ENCODE results near the gene GPR153.
A peak's percentile ranks its signal among the peaks of the same experiment; 100 is the strongest.

GPR153 gene

DNA sequence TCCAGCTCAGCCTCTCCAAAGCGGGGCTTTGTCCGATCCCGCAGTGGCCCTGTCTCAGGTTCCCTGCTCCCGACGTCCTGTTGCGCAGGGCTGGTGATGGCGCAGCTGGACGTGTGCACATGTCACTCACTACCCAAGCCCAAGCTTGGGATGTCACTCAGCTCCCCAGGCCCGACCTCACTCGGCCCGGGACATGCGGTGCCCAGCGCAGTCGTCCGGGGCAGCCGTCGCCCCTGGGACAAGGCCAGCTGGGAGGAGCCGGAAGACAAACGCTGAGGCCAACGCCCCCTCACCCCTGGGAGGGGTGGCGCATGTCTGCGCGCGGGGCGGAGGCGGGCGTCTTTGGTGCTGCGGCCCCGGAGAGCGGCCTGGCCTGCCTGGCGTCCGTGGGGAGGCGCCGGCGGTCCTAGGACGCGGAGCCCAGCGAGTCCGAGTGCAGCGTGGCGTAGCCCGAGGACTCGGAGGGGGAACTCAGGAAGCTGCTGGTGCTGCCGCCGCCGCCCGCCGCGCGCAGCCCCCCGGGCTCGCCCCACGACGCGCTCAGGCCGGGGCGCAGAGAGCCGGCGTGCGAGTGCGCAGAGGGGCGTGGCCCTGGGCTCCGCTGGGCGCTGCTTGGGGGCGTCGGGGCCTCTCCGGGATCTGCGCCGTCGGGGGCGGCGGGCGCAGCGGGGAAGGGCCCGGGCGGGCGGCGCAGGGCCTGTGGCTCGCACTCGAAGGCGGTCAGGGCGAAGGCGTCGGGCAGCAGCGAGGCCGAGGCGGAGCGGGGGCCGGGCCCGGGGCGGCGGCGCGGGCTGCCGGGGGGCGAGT, 11.8 kb downstream of the GPR153 start:
- Mint-ChIP-seq H3K4me3 (no peak overlapping the region), H3K9me3 (no peaks in the 10 kb centered on the region), H3K27ac (ENCODE audit: low read depth) (no peak overlapping the region), H3K36me3 (ENCODE audit: insufficient read depth) (peaks cover 10% of the 10 kb centered on the region), H3K4me1 (peaks cover 12% of the 10 kb centered on the region), H3K27me3 (peaks cover 51% of the 10 kb centered on the region)
- no peak for DNase-seq (ENCODE audit: low spot score in 2 of 2)
- no peak for ATAC-seq (replicated peaks; ENCODE audit: extremely low read depth, poor library complexity, severe bottlenecking)

DNA sequence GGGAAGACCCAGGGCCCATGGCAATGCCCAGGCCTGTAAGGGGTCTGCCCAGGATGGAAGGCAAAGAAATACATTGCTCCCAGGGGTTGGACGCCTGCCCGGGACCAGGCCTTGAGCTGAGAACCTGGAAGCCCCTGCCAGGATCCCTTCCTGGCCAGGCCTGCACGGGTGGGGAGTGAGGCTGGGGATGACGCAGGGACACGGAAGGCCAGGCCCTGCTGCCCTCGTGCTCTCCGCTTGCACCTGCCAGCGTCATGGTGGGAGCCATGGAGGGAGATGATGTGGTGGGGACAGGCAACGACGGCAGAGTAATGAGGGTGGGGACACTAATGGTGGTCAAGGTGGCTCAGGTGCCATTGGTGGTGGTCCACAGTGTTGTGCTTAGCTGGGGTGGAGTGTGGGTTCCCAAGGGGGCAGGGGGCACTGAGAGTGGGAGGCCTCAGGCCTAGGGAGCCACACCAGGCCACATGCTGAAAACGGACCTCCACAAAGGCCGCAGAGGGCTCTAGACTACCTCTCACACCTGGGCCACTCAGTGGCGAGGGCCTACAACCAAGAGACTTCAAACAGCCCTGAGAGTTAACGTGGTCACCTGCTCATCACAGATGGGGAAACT, 12.6 kb downstream of the GPR153 start:
- Mint-ChIP-seq H3K27ac (ENCODE audit: low read depth) (no peak overlapping the region), H3K9me3 (no peaks in the 10 kb centered on the region), H3K4me1 (peaks cover 12% of the 10 kb centered on the region), H3K4me3 (no peak overlapping the region), H3K36me3 (ENCODE audit: insufficient read depth) (peaks cover 10% of the 10 kb centered on the region), H3K27me3 (peaks cover 59% of the 10 kb centered on the region)
- ATAC-seq (replicated peaks; ENCODE audit: extremely low read depth, poor library complexity, severe bottlenecking) (no peak), DNase-seq (ENCODE audit: low spot score in 2 of 2) (no peak)

DNA sequence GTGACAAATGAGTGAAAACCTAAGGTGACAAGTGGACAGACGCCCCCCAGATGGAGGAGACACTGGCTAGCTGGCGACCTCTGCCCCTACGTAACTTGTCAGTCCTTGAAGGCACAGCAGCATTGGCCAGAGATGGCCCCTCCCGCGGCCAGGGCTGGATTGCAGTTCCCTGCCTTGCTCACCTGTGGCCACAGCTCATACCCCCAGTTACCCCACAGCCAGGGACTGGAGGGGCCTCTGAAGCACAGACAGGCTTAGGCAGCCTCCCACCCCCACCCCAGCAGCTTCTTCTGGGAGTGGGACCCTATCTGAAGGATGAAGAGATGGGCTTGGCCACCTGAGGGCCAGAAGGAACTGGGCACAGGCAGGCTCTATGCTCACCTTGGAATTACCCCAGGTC, 13.2 kb downstream of the GPR153 start:
- Mint-ChIP-seq H3K27me3 (peaks cover 63% of the 10 kb centered on the region), H3K9me3 (no peaks in the 10 kb centered on the region), H3K27ac (ENCODE audit: low read depth) (no peak overlapping the region), H3K4me3 (no peak overlapping the region), H3K4me1 (peaks cover 12% of the 10 kb centered on the region), H3K36me3 (ENCODE audit: insufficient read depth) (peaks cover 12% of the 10 kb centered on the region)
- ATAC-seq (replicated peaks; ENCODE audit: extremely low read depth, poor library complexity, severe bottlenecking) (no peak), DNase-seq (ENCODE audit: low spot score in 2 of 2) (no peak)

DNA sequence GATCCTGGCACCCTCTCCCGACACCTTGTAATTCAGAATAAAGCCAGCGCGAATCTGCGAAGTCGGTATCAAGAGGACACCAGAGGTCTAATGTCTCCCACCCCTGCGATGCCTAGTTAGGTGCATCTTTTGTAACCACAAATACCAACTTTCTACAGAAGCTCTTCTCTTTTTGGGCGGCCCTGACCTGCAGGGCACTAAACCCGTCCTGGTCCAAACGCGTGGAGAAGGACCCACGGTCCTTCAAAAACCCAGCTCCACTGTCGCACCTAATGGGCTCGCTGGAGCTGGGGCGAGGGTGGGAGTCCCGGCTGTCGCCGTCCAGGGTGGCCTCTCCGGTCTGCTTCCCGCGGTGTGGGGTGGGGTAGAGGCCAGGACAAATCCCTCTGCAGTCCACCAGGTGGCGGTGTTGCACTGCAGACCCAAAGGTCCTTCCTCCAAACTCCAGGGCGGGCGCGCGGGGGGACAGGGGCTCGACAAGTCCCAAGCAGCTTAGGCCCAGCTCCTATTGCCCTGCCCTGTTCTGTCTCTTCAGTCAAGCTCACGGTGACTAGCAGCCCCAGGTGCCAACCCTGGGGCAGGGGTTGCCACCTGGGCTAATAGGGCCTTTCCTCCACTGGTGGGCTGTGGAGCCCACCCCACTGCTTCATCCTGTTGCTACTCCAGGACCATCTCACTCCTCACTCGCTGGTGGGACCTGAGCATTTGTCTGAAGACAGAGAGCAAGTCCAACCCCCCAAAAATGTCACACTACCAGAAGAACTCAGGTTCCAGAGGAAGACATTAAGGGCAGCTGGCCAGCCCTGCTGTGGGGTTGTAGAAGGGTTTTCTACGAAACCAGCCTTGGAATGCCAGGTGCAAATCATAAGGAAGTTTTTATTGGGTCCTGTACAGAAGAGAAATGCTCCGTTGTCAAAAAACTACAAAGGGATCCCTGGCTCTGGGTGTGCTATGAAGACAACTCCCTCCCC, 14.1 kb downstream of the GPR153 start:
- H3K9me3 Mint-ChIP-seq = no peaks in the 10 kb centered on the region
- peaks cover 66% of the 10 kb centered on the region for H3K27me3 Mint-ChIP-seq
- peak overlapping the region; percentile 65 for H3K4me3 Mint-ChIP-seq
- peaks cover 12% of the 10 kb centered on the region for H3K36me3 Mint-ChIP-seq (ENCODE audit: insufficient read depth)
- H3K4me1 Mint-ChIP-seq = peaks cover 12% of the 10 kb centered on the region
- H3K27ac Mint-ChIP-seq (ENCODE audit: low read depth) = no peak overlapping the region
- ATAC-seq (replicated peaks; ENCODE audit: extremely low read depth, poor library complexity, severe bottlenecking) (peak; percentile 69), DNase-seq (ENCODE audit: low spot score in 2 of 2) (peak; percentile 60 to 75)

DNA sequence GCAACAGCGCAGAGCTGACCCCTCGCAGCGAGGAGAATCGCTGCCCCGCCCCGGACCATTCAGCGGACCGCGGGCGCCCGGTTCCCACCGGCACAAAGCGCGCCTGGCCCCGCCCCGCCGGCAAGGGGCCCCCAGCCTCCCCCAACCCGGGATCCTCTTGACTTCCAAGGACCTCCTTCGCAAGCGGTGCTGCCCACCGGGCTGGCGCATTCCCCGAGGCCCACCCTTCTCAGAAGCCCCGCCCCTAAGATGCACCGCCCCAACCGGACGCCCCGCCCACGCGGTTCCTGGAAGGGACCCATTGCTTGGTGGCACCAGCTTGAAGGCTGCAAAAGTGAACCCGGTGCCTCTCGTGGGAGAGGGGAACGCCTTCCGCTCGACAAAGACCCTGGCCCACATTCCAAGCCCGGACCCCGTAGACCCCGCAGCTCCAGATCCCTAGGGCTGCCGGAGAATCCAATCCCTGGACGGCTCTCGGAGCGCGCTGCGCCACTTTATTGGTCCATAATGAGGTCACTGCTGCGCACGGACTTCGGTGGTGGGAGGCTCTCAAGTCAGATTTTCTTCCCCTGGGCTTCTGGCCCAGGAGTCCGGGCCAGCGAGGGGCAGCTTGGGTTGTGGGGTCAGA, 14.9 kb downstream of the GPR153 start:
- ATAC-seq (replicated peaks; ENCODE audit: extremely low read depth, poor library complexity, severe bottlenecking) (no peak), DNase-seq (ENCODE audit: low spot score in 2 of 2) (no peak)
- peaks cover 67% of the 10 kb centered on the region for H3K27me3 Mint-ChIP-seq

DNA sequence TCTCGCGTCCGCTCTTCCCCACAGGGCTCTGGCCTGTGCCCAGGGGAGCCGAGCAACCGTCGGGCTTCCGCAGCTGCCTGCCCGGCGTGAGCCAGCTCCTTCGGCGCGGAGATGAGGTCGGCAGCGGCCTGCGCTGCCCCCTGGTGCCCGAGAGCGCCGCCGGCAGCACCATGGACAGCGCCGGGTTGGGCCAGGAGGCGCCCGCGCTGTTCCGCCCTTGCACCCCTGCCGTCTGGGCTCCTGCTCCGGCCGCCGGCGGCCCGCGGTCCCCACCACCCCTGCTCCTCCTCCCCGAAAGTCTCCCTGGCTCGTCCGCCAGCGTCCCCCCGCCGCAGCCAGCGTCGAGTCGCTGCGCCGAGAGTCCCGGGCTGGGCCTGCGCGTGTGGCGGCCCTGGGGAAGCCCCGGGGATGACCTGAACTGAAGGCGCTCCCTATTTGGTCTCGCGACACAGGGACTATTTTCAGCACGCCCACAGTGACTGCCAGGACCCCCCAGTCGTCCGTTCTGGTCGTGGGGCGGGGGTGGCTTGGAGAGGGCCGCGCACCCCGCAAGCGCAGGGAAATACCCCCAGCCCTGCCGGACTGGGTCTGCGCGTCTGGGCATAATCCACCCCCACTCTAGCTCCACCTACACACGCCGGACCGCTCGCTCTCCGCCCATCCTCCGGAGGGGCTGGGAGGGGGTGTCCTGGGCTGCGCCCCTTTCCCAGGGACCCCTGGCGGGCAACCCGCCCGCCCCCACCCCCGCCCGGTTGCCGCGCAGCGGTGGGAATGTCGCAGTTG, 15.6 kb downstream of the GPR153 start:
- H3K4me3 Mint-ChIP-seq = no peak overlapping the region
- H3K9me3 Mint-ChIP-seq = no peaks in the 10 kb centered on the region
- no peak overlapping the region for H3K27ac Mint-ChIP-seq (ENCODE audit: low read depth)
- DNase-seq (ENCODE audit: low spot score in 2 of 2) (peak; percentile 66 to 72), ATAC-seq (replicated peaks; ENCODE audit: extremely low read depth, poor library complexity, severe bottlenecking) (peak; percentile 77)
- peaks cover 67% of the 10 kb centered on the region for H3K27me3 Mint-ChIP-seq
- peaks cover 10% of the 10 kb centered on the region for H3K36me3 Mint-ChIP-seq (ENCODE audit: insufficient read depth)
- H3K4me1 Mint-ChIP-seq = peaks cover 19% of the 10 kb centered on the region

More for the DNA sequence above, 14.9 kb downstream of the GPR153 start:
- peaks cover 10% of the 10 kb centered on the region for H3K36me3 Mint-ChIP-seq (ENCODE audit: insufficient read depth)
- no peak overlapping the region for H3K27ac Mint-ChIP-seq (ENCODE audit: low read depth)
- no peak overlapping the region for H3K4me3 Mint-ChIP-seq
- H3K9me3 Mint-ChIP-seq = no peaks in the 10 kb centered on the region
- peaks cover 19% of the 10 kb centered on the region for H3K4me1 Mint-ChIP-seq

DNA sequence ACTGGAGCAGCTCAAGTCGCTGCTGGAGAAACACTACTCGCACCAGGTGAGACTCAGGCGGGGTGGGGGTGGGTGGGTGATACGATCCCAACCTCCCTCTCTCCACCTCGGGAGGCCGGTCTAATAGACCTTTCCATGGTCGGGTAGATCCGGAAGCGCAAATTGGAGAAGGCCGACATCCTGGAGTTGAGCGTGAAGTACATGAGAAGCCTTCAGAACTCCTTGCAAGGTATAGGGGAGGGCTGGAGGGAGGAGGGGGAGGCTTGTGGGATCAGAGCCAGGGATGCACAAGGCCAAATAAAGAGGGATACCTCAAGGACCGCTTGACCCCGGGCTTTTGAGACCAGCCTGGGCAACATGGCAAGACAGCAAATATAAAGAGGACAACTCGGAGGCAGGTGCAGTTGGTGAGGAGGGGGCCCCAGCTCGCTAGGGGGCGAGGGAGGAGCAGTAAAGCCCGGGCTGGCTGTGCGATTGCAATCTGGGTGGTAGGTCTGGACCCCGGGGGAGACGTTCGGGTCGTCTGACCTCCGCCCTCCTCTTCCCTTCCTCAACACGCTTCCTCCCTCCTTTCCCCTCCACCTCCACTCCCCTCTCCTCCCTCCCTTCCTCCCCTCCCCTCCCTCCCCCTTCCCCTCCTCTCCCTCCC, 16.4 kb downstream of the GPR153 start:
- Mint-ChIP-seq H3K4me3 (no peak overlapping the region), H3K27ac (ENCODE audit: low read depth) (no peak overlapping the region), H3K4me1 (peaks cover 19% of the 10 kb centered on the region), H3K9me3 (no peaks in the 10 kb centered on the region), H3K27me3 (peaks cover 72% of the 10 kb centered on the region), H3K36me3 (ENCODE audit: insufficient read depth) (peaks cover 10% of the 10 kb centered on the region)
- DNase-seq (ENCODE audit: low spot score in 2 of 2) (no peak), ATAC-seq (replicated peaks; ENCODE audit: extremely low read depth, poor library complexity, severe bottlenecking) (no peak)

DNA sequence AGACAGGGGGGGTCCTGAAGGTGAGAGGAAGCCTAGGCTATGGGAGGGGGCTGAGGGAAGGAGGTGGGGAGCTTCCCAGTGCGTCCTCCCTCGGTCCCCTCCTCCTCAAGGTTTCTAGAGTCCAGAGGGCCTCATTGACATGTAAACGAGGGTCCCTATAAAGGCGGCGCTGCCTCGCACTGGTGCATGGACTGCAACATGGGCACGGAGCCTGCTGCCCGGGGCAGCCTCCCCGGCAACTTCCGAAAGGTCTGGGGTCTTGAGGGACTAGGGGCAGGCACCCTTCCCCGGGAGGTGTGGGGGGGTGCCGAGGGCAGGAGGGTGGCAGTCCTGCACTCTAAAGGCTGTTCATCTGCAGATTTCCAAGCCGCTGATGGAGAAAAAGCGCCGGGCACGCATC, 16.9 kb downstream of the GPR153 start, which contains the start of gene HES3:
TSS of gene HES3 (plus strand) at position 187 of the 400 bp plus-strand sequence. CDS start at position 374, 187 bp downstream.
- Mint-ChIP-seq H3K27ac (ENCODE audit: low read depth) (no peak within 1 kb of the TSS), H3K9me3 (no peaks in the 10 kb centered on the region), H3K36me3 (ENCODE audit: insufficient read depth) (peaks cover 12% of the 10 kb centered on the region), H3K4me3 (no peak within 1 kb of the TSS), H3K4me1 (peaks cover 19% of the 10 kb centered on the region), H3K27me3 (peaks cover 78% of the 10 kb centered on the region)
- DNase-seq (ENCODE audit: low spot score in 2 of 2) (no peak), ATAC-seq (replicated peaks; ENCODE audit: extremely low read depth, poor library complexity, severe bottlenecking) (no peak)

DNA sequence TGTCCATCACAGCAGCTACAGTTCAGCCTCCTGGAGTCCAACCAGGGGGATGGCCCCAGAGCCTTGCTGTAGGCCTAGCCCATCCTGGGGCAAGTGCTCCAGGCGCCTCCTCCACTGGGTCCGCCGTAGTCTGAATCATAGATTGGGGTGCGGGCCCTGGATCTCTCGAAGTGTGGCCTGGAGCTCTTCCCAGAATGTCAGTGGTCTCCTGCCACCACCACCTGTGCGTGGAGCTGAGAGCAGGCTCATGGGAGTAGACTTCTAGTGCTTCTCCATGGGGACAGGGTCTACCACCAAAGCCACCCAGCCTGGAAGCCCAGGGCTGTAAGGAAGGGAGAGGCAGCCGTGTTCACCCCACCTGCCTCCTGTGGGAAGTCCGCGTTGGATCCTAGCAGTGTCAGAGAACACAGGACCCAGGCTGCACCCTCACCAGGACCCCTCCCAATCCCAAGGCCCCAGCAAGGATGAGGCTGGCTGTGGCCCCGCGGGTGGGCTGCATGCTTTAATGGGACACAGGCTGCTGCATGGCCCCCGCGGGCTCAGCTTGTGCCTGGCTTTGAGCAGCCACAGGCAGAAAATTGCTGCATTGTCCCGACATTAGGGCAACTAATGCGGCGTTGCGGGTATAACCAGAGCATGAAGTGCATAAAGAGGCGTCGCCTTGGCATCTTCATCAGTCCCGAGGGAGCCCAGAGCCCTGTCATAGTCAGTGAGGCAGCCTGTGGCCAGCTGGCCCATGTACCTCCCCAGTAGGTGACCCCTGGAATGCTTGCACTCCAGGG, 17.7 kb downstream of the GPR153 start:
- peaks cover 19% of the 10 kb centered on the region for H3K4me1 Mint-ChIP-seq
- H3K27me3 Mint-ChIP-seq = peaks cover 76% of the 10 kb centered on the region
- no peak overlapping the region for H3K27ac Mint-ChIP-seq (ENCODE audit: low read depth)
- ATAC-seq (replicated peaks; ENCODE audit: extremely low read depth, poor library complexity, severe bottlenecking) = no peak
- DNase-seq (ENCODE audit: low spot score in 2 of 2) = no peak
- H3K9me3 Mint-ChIP-seq = no peaks in the 10 kb centered on the region
- peaks cover 12% of the 10 kb centered on the region for H3K36me3 Mint-ChIP-seq (ENCODE audit: insufficient read depth)
- H3K4me3 Mint-ChIP-seq = no peak overlapping the region

DNA sequence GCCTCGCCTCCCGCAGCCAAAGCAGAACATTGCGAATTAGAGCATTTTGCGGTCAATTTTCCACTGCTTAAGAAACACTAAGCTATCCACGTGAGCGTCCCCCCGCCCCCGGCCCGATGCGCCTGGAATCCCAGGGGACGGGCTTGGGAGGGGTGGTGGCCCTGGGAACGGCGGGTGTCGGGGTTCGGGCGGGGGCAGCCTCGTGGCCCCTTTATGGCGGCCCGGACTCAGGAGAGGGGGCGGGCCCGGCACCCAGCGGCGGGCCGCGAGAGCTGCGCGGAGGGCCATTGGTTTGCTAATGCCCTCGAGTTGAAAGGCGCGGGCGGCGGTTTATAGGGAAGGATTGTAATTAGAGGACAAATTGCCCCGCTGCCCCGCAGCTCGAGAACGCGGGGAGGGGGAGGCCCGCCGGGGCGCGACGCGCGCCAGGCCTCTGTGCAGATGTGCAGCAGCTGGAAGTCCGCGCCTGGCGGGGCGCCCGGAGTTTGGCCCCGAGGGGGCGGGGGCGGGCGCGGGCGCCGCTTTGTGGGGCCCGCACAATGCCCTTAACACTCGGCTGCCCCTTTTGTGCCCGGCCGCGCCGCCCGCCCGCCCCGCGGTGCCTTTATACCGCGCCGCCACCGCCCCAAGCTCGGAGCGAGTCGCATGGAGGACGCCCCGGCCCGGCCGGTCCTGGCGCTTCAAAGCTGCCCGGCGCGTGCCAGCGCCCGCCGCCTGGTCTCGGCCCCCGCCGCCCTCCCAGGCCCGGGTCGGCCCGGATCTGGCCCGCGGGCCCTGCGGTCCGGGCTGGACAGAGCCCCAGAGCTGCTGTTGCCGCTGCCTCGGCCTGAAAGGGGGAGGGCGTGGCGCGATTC, 18.8 kb downstream of the GPR153 start:
- ATAC-seq (replicated peaks; ENCODE audit: extremely low read depth, poor library complexity, severe bottlenecking) = no peak
- Mint-ChIP-seq H3K36me3 (ENCODE audit: insufficient read depth) (peaks cover 12% of the 10 kb centered on the region), H3K9me3 (no peaks in the 10 kb centered on the region), H3K4me3 (no peak overlapping the region), H3K27ac (ENCODE audit: low read depth) (no peak overlapping the region), H3K4me1 (peaks cover 19% of the 10 kb centered on the region), H3K27me3 (peaks cover 65% of the 10 kb centered on the region)
- DNase-seq (ENCODE audit: low spot score in 2 of 2) = no peak
